Neural cell (in vitro differentiated cells): ENCODE measurements around the gene ITLN2.
A peak's percentile ranks its signal among the peaks of the same experiment; 100 is the strongest.

Source experiments
- EP300 ChIP-seq: fragments of 450-650 bp; conservative IDR thresholded peaks from 2 replicates; pipeline ENCODE4 v1.6.1; 2014; ENCODE audit warnings: antibody characterized with exemption, mild to moderate bottlenecking, moderate library complexity; ENCODE audit not compliant: poor library complexity, severe bottlenecking
- TAF1 ChIP-seq: IDR thresholded peaks from 2 replicates; pipeline ENCODE4 v1.6.1; 2012; ENCODE audit warnings: low read depth
- TF ChIP-seq, protein P1 (sequence below): fragments of 450-650 bp; IDR thresholded peaks from 2 replicates; pipeline ENCODE4 v1.5.1; 2014; ENCODE audit warnings: antibody characterized with exemption, mild to moderate bottlenecking, moderate library complexity; ENCODE audit not compliant: poor library complexity, severe bottlenecking

- TF ChIP-seq EP300 = no peak
- TF ChIP-seq, protein P1, sequence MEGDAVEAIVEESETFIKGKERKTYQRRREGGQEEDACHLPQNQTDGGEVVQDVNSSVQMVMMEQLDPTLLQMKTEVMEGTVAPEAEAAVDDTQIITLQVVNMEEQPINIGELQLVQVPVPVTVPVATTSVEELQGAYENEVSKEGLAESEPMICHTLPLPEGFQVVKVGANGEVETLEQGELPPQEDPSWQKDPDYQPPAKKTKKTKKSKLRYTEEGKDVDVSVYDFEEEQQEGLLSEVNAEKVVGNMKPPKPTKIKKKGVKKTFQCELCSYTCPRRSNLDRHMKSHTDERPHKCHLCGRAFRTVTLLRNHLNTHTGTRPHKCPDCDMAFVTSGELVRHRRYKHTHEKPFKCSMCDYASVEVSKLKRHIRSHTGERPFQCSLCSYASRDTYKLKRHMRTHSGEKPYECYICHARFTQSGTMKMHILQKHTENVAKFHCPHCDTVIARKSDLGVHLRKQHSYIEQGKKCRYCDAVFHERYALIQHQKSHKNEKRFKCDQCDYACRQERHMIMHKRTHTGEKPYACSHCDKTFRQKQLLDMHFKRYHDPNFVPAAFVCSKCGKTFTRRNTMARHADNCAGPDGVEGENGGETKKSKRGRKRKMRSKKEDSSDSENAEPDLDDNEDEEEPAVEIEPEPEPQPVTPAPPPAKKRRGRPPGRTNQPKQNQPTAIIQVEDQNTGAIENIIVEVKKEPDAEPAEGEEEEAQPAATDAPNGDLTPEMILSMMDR = peak; percentile 52
- no peak for TF ChIP-seq TAF1
Measured at GRCh38 chr1:160951443-160952128, 3.0 kb downstream of the ITLN2 start.
